Gastroesophageal sphincter (tissue), 3 donors: ENCODE data around the gene GOLM1.

Source experiments
- POLR2A ChIP-seq, 2 donors: fragments of 450-650 bp; IDR thresholded peaks; one replicate each; pipeline ENCODE4 v1.6.1; 2017; ENCODE audit warnings: antibody characterized with exemption in 2 of 2, mild to moderate bottlenecking in 2 of 2, moderate library complexity in 1 of 2
- POLR2AphosphoS5 ChIP-seq: sonication (generic); formaldehyde crosslinking; IDR thresholded peaks from one replicate; pipeline ENCODE4 v1.6.1; 2017; ENCODE audit warnings: antibody characterized with exemption
- TF ChIP-seq, protein P1 (sequence below), 4 experiments: fragments of 200-600 bp in 2 of 4; fragments of 450-650 bp in 2 of 4; sonication (generic) in 1 of 4; IDR thresholded peaks; one replicate each; pipeline ENCODE4 v1.5.1; 2017 to 2019; ENCODE audit warnings: antibody characterized with exemption in 4 of 4, mild to moderate bottlenecking in 2 of 4, moderate library complexity in 2 of 4

DNA sequence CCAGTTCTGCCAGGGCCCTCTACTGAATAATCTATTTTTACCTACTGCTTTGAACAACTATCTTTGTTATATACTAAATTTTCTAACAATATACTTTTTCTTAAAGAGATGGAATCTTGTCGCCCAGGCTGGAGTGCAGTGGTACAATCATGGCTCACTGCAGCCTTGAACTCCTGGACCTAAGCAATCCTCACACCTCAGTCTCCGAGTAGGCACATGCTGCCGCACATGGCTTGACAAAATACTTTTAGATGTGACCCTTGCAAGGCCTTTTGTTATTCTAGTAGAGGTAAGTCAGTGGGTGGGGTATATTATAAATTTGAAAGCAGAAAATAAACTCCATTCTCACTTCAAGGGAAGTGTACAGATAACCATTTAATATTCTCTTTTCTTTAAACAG is 7.9 kb downstream of the GOLM1 start:
- TF ChIP-seq, protein P1, sequence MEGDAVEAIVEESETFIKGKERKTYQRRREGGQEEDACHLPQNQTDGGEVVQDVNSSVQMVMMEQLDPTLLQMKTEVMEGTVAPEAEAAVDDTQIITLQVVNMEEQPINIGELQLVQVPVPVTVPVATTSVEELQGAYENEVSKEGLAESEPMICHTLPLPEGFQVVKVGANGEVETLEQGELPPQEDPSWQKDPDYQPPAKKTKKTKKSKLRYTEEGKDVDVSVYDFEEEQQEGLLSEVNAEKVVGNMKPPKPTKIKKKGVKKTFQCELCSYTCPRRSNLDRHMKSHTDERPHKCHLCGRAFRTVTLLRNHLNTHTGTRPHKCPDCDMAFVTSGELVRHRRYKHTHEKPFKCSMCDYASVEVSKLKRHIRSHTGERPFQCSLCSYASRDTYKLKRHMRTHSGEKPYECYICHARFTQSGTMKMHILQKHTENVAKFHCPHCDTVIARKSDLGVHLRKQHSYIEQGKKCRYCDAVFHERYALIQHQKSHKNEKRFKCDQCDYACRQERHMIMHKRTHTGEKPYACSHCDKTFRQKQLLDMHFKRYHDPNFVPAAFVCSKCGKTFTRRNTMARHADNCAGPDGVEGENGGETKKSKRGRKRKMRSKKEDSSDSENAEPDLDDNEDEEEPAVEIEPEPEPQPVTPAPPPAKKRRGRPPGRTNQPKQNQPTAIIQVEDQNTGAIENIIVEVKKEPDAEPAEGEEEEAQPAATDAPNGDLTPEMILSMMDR (IDR thresholded peaks at IDR 0.05), result no peak
- no peak for TF ChIP-seq POLR2AphosphoS5
- no peak for TF ChIP-seq POLR2A (IDR thresholded peaks at IDR 0.05)
